GM23338 (cell line): Measurements from ENCODE around the gene C10orf71. TPM values are rescaled to one million over a fixed set of nuclear protein-coding genes. Genes with fewer than 3 reads are reported as not detected.

Experiments used
- ATAC-seq: fragments of 200-7000 bp; cut with Tn5 transposase; 3 replicates; pipeline ENCODE4 v1.9.1; 2020
- DNase-seq: peaks from one replicate; pipeline ENCODE4 v3.0.0-alpha.2; 2015; ENCODE audit warnings: low spot score
- H2AFZ ChIP-seq: fragments of 200-600 bp; sonication (generic); 2 replicates; pipeline ENCODE4 v1.8.0; 2016; ENCODE audit warnings: antibody characterized with exemption, mild to moderate bottlenecking, moderate library complexity
- H3F3A ChIP-seq: fragments of 200-600 bp; sonication (generic); replicated peaks from 2 replicates; pipeline ENCODE4 v1.8.0; 2017; ENCODE audit warnings: antibody characterized with exemption, mixed run types, low read depth
- H3K27ac ChIP-seq: fragments of 200-600 bp; sonication (generic); 2 replicates; pipeline ENCODE4 v1.6.1; 2016; ENCODE audit warnings: low read depth
- H3K27me3 ChIP-seq: fragments of 200-600 bp; sonication (generic); 2 replicates; pipeline ENCODE4 v1.8.0; 2016; ENCODE audit warnings: mild to moderate bottlenecking, mixed run types, moderate library complexity; ENCODE audit not compliant: insufficient read depth
- H3K36me3 ChIP-seq: fragments of 200-600 bp; sonication (generic); 2 replicates; pipeline ENCODE4 v1.8.0; 2016; ENCODE audit warnings: mild to moderate bottlenecking; ENCODE audit not compliant: insufficient read depth
- H3K4me1 ChIP-seq: fragments of 200-600 bp; sonication (generic); 2 replicates; pipeline ENCODE4 v1.8.0; 2016; ENCODE audit warnings: mild to moderate bottlenecking, moderate library complexity; ENCODE audit not compliant: insufficient read depth
- H3K4me2 ChIP-seq: fragments of 200-600 bp; sonication (generic); 2 replicates; pipeline ENCODE4 v1.7.1; 2017; ENCODE audit warnings: mixed run types
- H3K4me3 ChIP-seq: fragments of 200-600 bp; sonication (generic); 2 replicates; pipeline ENCODE4 v1.6.1; 2016; ENCODE audit warnings: mixed run types
- H3K79me2 ChIP-seq: fragments of 200-600 bp; sonication (generic); replicated peaks from 2 replicates; pipeline ENCODE4 v1.8.0; 2017; ENCODE audit warnings: mild to moderate bottlenecking; ENCODE audit not compliant: insufficient read depth
- H3K9me2 ChIP-seq: fragments of 200-600 bp; sonication (generic); 2 replicates; pipeline ENCODE4 v1.8.0; 2017; ENCODE audit not compliant: insufficient read depth
- H4K20me1 ChIP-seq: fragments of 200-600 bp; sonication (generic); replicated peaks from 2 replicates; pipeline ENCODE4 v1.8.0; 2017; ENCODE audit warnings: mild to moderate bottlenecking; ENCODE audit not compliant: insufficient read depth
- H3K27ac Mint-ChIP-seq: 2 replicates; pipeline ENCODE4 v1.8.0; 2020; ENCODE audit warnings: inconsistent platforms, mild to moderate bottlenecking, moderate library complexity, mixed read lengths
- H3K27me3 Mint-ChIP-seq: 3 replicates; pipeline ENCODE4 v1.8.0; 2022; ENCODE audit warnings: low read depth, mild to moderate bottlenecking, moderate library complexity, mixed read lengths, inconsistent platforms; ENCODE audit not compliant: insufficient read depth, poor library complexity
- H3K36me3 Mint-ChIP-seq: 3 replicates; pipeline ENCODE4 v1.8.0; 2021; ENCODE audit warnings: low read depth, mild to moderate bottlenecking, inconsistent platforms, moderate library complexity, mixed read lengths
- H3K4me1 Mint-ChIP-seq: 3 replicates; pipeline ENCODE4 v1.8.0; 2020; ENCODE audit warnings: mild to moderate bottlenecking, inconsistent platforms, mixed read lengths
- H3K4me3 Mint-ChIP-seq: 3 replicates; pipeline ENCODE4 v1.8.0; 2021; ENCODE audit warnings: moderate library complexity, mild to moderate bottlenecking, inconsistent platforms, mixed read lengths
- H3K9me3 Mint-ChIP-seq: 3 replicates; pipeline ENCODE4 v1.8.0; 2020; ENCODE audit warnings: moderate library complexity, mild to moderate bottlenecking, inconsistent platforms, mixed read lengths
- CREB1 ChIP-seq: fragments of 250-450 bp; sonication (Bioruptor Pico); IDR thresholded peaks from 2 replicates; pipeline ENCODE4 v1.5.0; 2020; ENCODE audit warnings: low read depth, mild to moderate bottlenecking, moderate library complexity
- CTCF ChIP-seq, 2 experiments: fragments of 200-600 bp in 1 of 2; sonication (generic) in 1 of 2; conservative IDR thresholded peaks; 2 replicates each; pipeline versions ENCODE4 v1.5.1 to v1.6.1; 2016 to 2017; ENCODE audit warnings: antibody characterized with exemption in 2 of 2, low read depth in 2 of 2, mild to moderate bottlenecking in 2 of 2, moderate library complexity in 1 of 2
- ETS1 ChIP-seq: IDR thresholded peaks from 2 replicates; pipeline ENCODE4 v1.6.1; 2016; ENCODE audit warnings: antibody characterized with exemption
- EZH2 ChIP-seq: fragments of 200-600 bp; sonication (generic); IDR thresholded peaks from one replicate; pipeline ENCODE4 v1.8.0; 2017; ENCODE audit warnings: antibody characterized with exemption, mild to moderate bottlenecking, low read depth; ENCODE audit not compliant: unreplicated experiment
- EZH2phosphoT487 ChIP-seq: fragments of 200-600 bp; sonication (generic); IDR thresholded peaks from one replicate; pipeline ENCODE4 v1.8.1; 2018; ENCODE audit warnings: antibody characterized with exemption; ENCODE audit not compliant: unreplicated experiment
- JUNB ChIP-seq: IDR thresholded peaks from one replicate; pipeline ENCODE4 v1.6.1; 2016; ENCODE audit warnings: antibody characterized with exemption; ENCODE audit not compliant: unreplicated experiment
- NANOG ChIP-seq: IDR thresholded peaks from 2 replicates; pipeline ENCODE4 v1.6.1; 2016; ENCODE audit warnings: antibody characterized with exemption, borderline replicate concordance
- POLR2AphosphoS5 ChIP-seq: IDR thresholded peaks from 2 replicates; pipeline ENCODE4 v1.6.1; 2016; ENCODE audit warnings: antibody characterized with exemption, low read depth
- REST ChIP-seq: IDR thresholded peaks from one replicate; pipeline ENCODE4 v1.6.1; 2018; ENCODE audit warnings: antibody characterized with exemption; ENCODE audit not compliant: unreplicated experiment
- STAT1 ChIP-seq: IDR thresholded peaks from one replicate; pipeline ENCODE4 v1.6.1; 2016; ENCODE audit warnings: antibody characterized with exemption; ENCODE audit not compliant: unreplicated experiment
- ZNF114 ChIP-seq: fragments of 250-450 bp; sonication (Bioruptor Pico); IDR thresholded peaks from 2 replicates; pipeline ENCODE4 v1.5.0; 2020; ENCODE audit warnings: mild to moderate bottlenecking, moderate library complexity
- ZNF331 ChIP-seq: fragments of 250-450 bp; sonication (Bioruptor Pico); IDR thresholded peaks from 2 replicates; pipeline ENCODE4 v1.5.0; 2020; ENCODE audit warnings: low read depth, mild to moderate bottlenecking, moderate library complexity
- ZNF462 ChIP-seq: fragments of 250-450 bp; sonication (Bioruptor Pico); IDR thresholded peaks from 2 replicates; pipeline ENCODE4 v1.5.0; 2020; ENCODE audit warnings: mild to moderate bottlenecking, moderate library complexity
- polyA plus RNA-seq: library from polyadenylated mRNA; unstranded; fragments of >200 nt; fragmentation: Nextera tagmentation; extraction: Ambion mirVana; gene quantifications from 2 replicates; pipeline ENCODE4 v1.2.1, GENCODE V29; 2016
- total RNA-seq: library from RNA; depleted of rRNA; stranded (reverse); fragments of >200 nt; shearing (Covaris generic); gene quantifications from 2 replicates; pipeline ENCODE4 v1.2.3, GENCODE V29; 2014

The C10orf71 gene
- total and polyA plus RNA-seq, 2 experiments from 2014 or later: not detected

GRCh38 chr10:49355221-49355620, 56.3 kb downstream of the C10orf71 start:
- Mint-ChIP-seq H3K27ac (no peak overlapping the region), H3K36me3 (no peaks in the 10 kb centered on the region), H3K27me3 (no peaks in the 10 kb centered on the region), H3K9me3 (peaks cover 3% of the 10 kb centered on the region; the same call in 1 of the 3 replicates), H3K4me1 (peaks cover 6% of the 10 kb centered on the region; the same call in 2 of the 3 replicates), H3K4me3 (no peak overlapping the region)
- Histone ChIP-seq H3F3A (no peaks in the 10 kb centered on the region), H3K27me3 (no peaks in the 10 kb centered on the region), H3K9me2 (no peaks in the 10 kb centered on the region), H3K4me2 (no peak overlapping the region), H4K20me1 (no peaks in the 10 kb centered on the region), H3K4me3 (no peak overlapping the region), H3K36me3 (no peaks in the 10 kb centered on the region), H2AFZ (no peak overlapping the region), H3K79me2 (no peaks in the 10 kb centered on the region), H3K4me1 (peaks cover 8% of the 10 kb centered on the region), H3K27ac (no peak overlapping the region)
- ATAC-seq (no peak), DNase-seq (no peak)
- no peak for TF ChIP-seq ZNF462 (CRISPR knock-in tag)
- TF ChIP-seq ZNF331: no peak
- no peak for TF ChIP-seq EZH2
- TF ChIP-seq ETS1: no peak
- no peak for TF ChIP-seq NANOG
- TF ChIP-seq ZNF114 (CRISPR knock-in tag): no peak
- TF ChIP-seq EZH2phosphoT487: no peak
- no peak for TF ChIP-seq STAT1
- no peak for TF ChIP-seq JUNB
- no peak for TF ChIP-seq POLR2AphosphoS5
- TF ChIP-seq CREB1 (CRISPR knock-in tag): no peak
- TF ChIP-seq CTCF (conservative IDR thresholded peaks at IDR 0.05; ENCODE audit: low read depth in 2 of 2): no peak
- TF ChIP-seq REST: no peak
